Panc1 (cell line): ENCODE measurements around the gene SERINC3. TPM values are rescaled to one million over a fixed set of nuclear protein-coding genes. Genes with fewer than 3 reads are reported as not detected.

Experiments
- ATAC-seq: fragments of 200-7000 bp; cut with Tn5 transposase; 2 replicates; pipeline ENCODE4 v1.9.1; 2020; ENCODE audit warnings: mild to moderate bottlenecking, moderate library complexity
- BruUV-seq: library from RNA; stranded (reverse); fragments of 400-500 nt; replicated peaks from 2 replicates; lab custom pipeline; 2021; lab: Mats Ljungman, UMichigan
- CTCF ChIA-PET: fragments of 300-600 bp; sonication (Branson Sonifier 250); formaldehyde crosslinking; loops from one replicate; lab custom pipeline; 2022; ENCODE audit warnings: antibody characterized with exemption; lab: Charles Lee
- POLR2A ChIA-PET: fragments of 300-600 bp; sonication (Branson Sonifier 250); formaldehyde crosslinking; loops from one replicate; lab custom pipeline; 2022; ENCODE audit warnings: antibody characterized with exemption; lab: Charles Lee
- DNase-seq: peaks from one replicate; pipeline ENCODE4 v3.0.0-alpha.2; 2010; ENCODE audit warnings: low read depth, low spot score
- H3K27ac ChIP-seq: 2 replicates; pipeline ENCODE4 v1.5.1; 2011; ENCODE audit warnings: mild to moderate bottlenecking, low read length, inconsistent platforms
- H3K27me3 ChIP-seq: fragments of 200-500 bp; sonication (Bioruptor generic); 2 replicates; pipeline ENCODE4 v1.6.0; 2014; ENCODE audit warnings: low read length, inconsistent platforms; ENCODE audit not compliant: control insufficient read depth, insufficient read depth
- H3K36me3 ChIP-seq: fragments of 200-500 bp; sonication (Bioruptor generic); 2 replicates; pipeline ENCODE4 v1.5.1; 2014; ENCODE audit warnings: inconsistent platforms, mild to moderate bottlenecking, low read length, moderate library complexity; ENCODE audit not compliant: control insufficient read depth, insufficient read depth
- H3K4me1 ChIP-seq: 2 replicates; pipeline ENCODE4 v1.5.1; 2011; ENCODE audit warnings: inconsistent platforms, mild to moderate bottlenecking, low read length, moderate library complexity; ENCODE audit not compliant: control insufficient read depth, insufficient read depth
- H3K4me3 ChIP-seq, 2 experiments: 2 replicates each; pipeline ENCODE4 v1.5.1; 2011 to 2012; ENCODE audit warnings: low read depth in 2 of 2, low read length in 2 of 2, mild to moderate bottlenecking in 2 of 2, inconsistent platforms in 1 of 2, moderate library complexity in 1 of 2
- H3K9me3 ChIP-seq: fragments of 200-500 bp; sonication (Bioruptor generic); 2 replicates; pipeline ENCODE4 v1.5.1; 2014; ENCODE audit warnings: low read depth, mild to moderate bottlenecking, inconsistent platforms, low read length, moderate library complexity; ENCODE audit not compliant: control insufficient read depth, insufficient read depth
- POLR2AphosphoS5 ChIP-seq: IDR thresholded peaks from 2 replicates; pipeline ENCODE4 v1.6.1; 2012; ENCODE audit warnings: mild to moderate bottlenecking, low read depth, low read length, moderate library complexity
- REST ChIP-seq, 2 experiments: IDR thresholded peaks; 2 replicates each; pipeline ENCODE4 v1.6.1; 2011 to 2012; ENCODE audit warnings: low read depth in 2 of 2, control low read depth in 1 of 2, low read length in 1 of 2, mild to moderate bottlenecking in 1 of 2, moderate library complexity in 1 of 2; ENCODE audit not compliant: insufficient read depth in 1 of 2
- SIN3A ChIP-seq: IDR thresholded peaks from 2 replicates; pipeline ENCODE4 v1.6.1; 2012; ENCODE audit warnings: low read depth, mild to moderate bottlenecking, low read length, moderate library complexity, borderline replicate concordance; ENCODE audit not compliant: insufficient read depth
- TCF7L2 ChIP-seq: IDR thresholded peaks from 2 replicates; pipeline ENCODE4 v1.6.1; 2011; ENCODE audit warnings: mild to moderate bottlenecking, low read depth, low read length, inconsistent platforms
- in situ Hi-C: cut with HindIII; loops from 2 replicates; pipeline ENCODE4 v1.10.0; 2016; ENCODE audit warnings: low sequenced_read_pairs, low pct_unique_long_range_greater_than_20kb
- intact Hi-C: fragments of 100-400 bp; cut with micrococcal nuclease; formaldehyde crosslinking; loops from one replicate; pipeline ENCODE4 v1.10.0; 2022; ENCODE audit not compliant: unreplicated experiment
- total RNA-seq: library from RNA; stranded (reverse); gene quantifications from one replicate; pipeline ENCODE4 v1.2.1, GENCODE V29; 2021; ENCODE audit not compliant: unreplicated experiment
- TF ChIP-seq, protein P1 (sequence below): fragments of 450-650 bp; IDR thresholded peaks from 2 replicates; pipeline ENCODE4 v1.5.1; 2017; ENCODE audit warnings: mild to moderate bottlenecking

The SERINC3 gene
- total RNA-seq, 1 experiment from 2014 or later = 76.4 TPM

DNA sequence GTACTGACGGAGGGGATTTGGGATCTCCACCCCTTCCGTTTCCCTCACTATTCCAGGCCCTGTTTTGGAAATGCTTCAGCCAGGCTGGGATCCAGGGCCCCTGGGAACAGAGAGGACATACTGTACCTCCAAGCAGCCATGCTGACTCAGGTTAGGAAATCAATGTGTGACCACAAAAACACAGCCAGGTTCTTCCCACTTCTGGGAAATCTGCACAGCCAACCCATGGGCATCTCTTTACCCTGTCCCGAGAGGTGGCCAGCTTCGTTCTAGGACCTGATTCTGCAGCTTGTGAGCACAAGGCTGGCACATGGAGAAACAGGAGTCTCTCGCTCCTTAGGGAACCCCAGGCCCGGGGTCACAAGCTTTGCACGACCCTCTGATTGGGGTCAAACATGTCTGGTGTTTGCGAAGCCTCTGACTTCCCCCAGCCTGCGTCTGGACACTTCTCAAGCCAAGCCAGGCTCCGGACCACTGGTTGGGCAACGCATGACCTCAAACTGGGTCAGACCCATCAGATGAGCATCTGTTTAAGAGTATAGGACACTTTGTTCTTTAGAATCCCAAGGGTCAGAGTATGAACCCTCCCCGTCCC is 54.5 kb downstream of the SERINC3 start:
- DNase-seq (no peak), ATAC-seq (no peak)
- H3K27me3 ChIP-seq = no peaks in the 10 kb centered on the region
- TF ChIP-seq, protein P1, sequence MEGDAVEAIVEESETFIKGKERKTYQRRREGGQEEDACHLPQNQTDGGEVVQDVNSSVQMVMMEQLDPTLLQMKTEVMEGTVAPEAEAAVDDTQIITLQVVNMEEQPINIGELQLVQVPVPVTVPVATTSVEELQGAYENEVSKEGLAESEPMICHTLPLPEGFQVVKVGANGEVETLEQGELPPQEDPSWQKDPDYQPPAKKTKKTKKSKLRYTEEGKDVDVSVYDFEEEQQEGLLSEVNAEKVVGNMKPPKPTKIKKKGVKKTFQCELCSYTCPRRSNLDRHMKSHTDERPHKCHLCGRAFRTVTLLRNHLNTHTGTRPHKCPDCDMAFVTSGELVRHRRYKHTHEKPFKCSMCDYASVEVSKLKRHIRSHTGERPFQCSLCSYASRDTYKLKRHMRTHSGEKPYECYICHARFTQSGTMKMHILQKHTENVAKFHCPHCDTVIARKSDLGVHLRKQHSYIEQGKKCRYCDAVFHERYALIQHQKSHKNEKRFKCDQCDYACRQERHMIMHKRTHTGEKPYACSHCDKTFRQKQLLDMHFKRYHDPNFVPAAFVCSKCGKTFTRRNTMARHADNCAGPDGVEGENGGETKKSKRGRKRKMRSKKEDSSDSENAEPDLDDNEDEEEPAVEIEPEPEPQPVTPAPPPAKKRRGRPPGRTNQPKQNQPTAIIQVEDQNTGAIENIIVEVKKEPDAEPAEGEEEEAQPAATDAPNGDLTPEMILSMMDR = no peak
- TF ChIP-seq POLR2AphosphoS5 = no peak
- TF ChIP-seq REST (IDR thresholded peaks at IDR 0.05; ENCODE audit: insufficient read depth in 1 of 2, low read depth in 2 of 2, low read length in 1 of 2) = no peak
- no peak for TF ChIP-seq SIN3A
- TF ChIP-seq TCF7L2 = no peak
- no peak overlapping the region for H3K27ac ChIP-seq
- POLR2A ChIA-PET = no interaction called here
- no peak overlapping the region for H3K4me3 ChIP-seq
- intact Hi-C loops = loop anchor here (10.0 kb wide), 1 partner anchor 153 kb away; the partner anchor contains the start of gene FITM2
- no peaks in the 10 kb centered on the region for H3K36me3 ChIP-seq
- CTCF ChIA-PET = no interaction called here
- no peaks in the 10 kb centered on the region for H3K4me1 ChIP-seq
- in situ Hi-C loops = loop anchor here (10.0 kb wide), 1 partner anchor 83 kb away; no protein-coding TSS in a partner anchor
- BruUV-seq = no TSS peak
- H3K9me3 ChIP-seq = no peaks in the 10 kb centered on the region

DNA sequence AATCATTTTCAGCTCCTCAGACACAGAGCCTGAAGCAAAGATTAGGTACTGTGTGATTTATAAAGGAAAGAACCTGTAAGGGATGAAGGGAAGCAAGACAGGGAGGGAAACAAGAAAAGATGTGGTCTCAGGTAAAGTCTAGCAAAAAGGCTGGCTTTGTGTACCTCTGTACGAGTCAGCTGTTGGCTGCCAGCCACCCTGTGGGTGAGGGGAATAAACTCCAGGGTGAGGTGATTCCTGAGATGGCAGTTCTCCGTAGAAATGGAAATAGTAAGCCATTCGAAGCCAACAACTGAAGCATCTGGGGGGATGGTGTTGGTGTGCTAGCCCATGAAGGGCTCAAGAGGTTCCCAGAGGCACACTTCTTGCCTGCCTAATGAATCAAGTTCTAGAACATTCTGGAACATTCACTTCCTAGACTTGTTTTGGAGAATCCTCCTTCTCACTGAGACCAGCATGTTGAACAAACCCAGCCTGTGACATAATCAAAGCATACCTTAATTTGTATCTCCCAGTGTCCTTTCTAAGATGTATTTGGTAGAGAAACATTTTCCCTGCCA is 56.8 kb downstream of the SERINC3 start:
- DNase-seq = no peak
- in situ Hi-C loops (loop anchor here (10.0 kb wide), 1 partner anchor 80 kb away; no protein-coding TSS in a partner anchor), intact Hi-C loops (loop anchor here (10.0 kb wide), 1 partner anchor 150 kb away; the partner anchor contains the start of gene FITM2)
- POLR2A ChIA-PET = interaction anchor here (0.6 kb wide), 1 partner anchor 1050 kb away, joined by 9 read pairs; no protein-coding TSS in a partner anchor
- Histone ChIP-seq H3K4me3 (no peak overlapping the region), H3K27me3 (no peaks in the 10 kb centered on the region), H3K27ac (no peak overlapping the region), H3K9me3 (no peaks in the 10 kb centered on the region), H3K4me1 (no peaks in the 10 kb centered on the region), H3K36me3 (no peaks in the 10 kb centered on the region)
- no peak for TF ChIP-seq TCF7L2
- no peak for ATAC-seq
- BruUV-seq = no TSS peak
- CTCF ChIA-PET = no interaction called here

- Histone ChIP-seq H3K27ac (no peak overlapping the region), H3K9me3 (no peaks in the 10 kb centered on the region), H3K27me3 (no peaks in the 10 kb centered on the region), H3K4me3 (no peak overlapping the region), H3K4me1 (no peaks in the 10 kb centered on the region), H3K36me3 (no peaks in the 10 kb centered on the region)
- in situ Hi-C loops (loop anchor here (10.0 kb wide), 1 partner anchor 80 kb away; no protein-coding TSS in a partner anchor), intact Hi-C loops (loop anchor here (10.0 kb wide), 1 partner anchor 150 kb away; the partner anchor contains the start of gene FITM2)
- POLR2A ChIA-PET = no interaction called here
- ATAC-seq (no peak), DNase-seq (no peak)
- no TSS peak for BruUV-seq
- CTCF ChIA-PET = no interaction called here
- TF ChIP-seq, protein P1 = no peak
- TF ChIP-seq POLR2AphosphoS5 (no peak), SIN3A (no peak), REST (IDR thresholded peaks at IDR 0.05; ENCODE audit: insufficient read depth in 1 of 2, low read depth in 2 of 2, low read length in 1 of 2) (no peak), TCF7L2 (no peak)
These were observed 57.4 kb downstream of the SERINC3 start for GRCh38 chr20:44464514-44464913.
